ENCODE measurements around the gene TMEM271.

TMEM271 gene

GRCh38 chr4:578451-579443 is 2.7 kb upstream of the TMEM271 start:
- TF ChIP-seq POLR2A (IDR thresholded peaks at IDR 0.05; ENCODE audit: low read depth, low read length): no peak
- DNase-seq (ENCODE audit: insufficient read length, low spot score) (no peak), FAIRE-seq (no peak)

- no peak for TF ChIP-seq POLR2A (IDR thresholded peaks at IDR 0.05; ENCODE audit: low read depth, low read length)
- FAIRE-seq (no peak), DNase-seq (ENCODE audit: insufficient read length, low spot score) (no peak)
These were observed 1.7 kb upstream of the TMEM271 start for GRCh38 chr4:577499-578450.

GRCh38 chr4:576991-577498 is 950 bp upstream of the TMEM271 start:
- FAIRE-seq (no peak), DNase-seq (ENCODE audit: insufficient read length, low spot score) (no peak)
- no peak for TF ChIP-seq POLR2A (IDR thresholded peaks at IDR 0.05; ENCODE audit: low read depth, low read length)

- FAIRE-seq (no peak), DNase-seq (ENCODE audit: insufficient read length, low spot score) (no peak)
- no peak for TF ChIP-seq POLR2A (IDR thresholded peaks at IDR 0.05; ENCODE audit: low read depth, low read length)
These were observed 584 bp downstream of the TMEM271 start for GRCh38 chr4:575281-576141.

- no peak for FAIRE-seq
- TF ChIP-seq POLR2A (IDR thresholded peaks at IDR 0.05; ENCODE audit: low read depth, low read length): no peak
- DNase-seq (ENCODE audit: insufficient read length, low spot score): no peak
These were observed 1.5 kb downstream of the TMEM271 start for GRCh38 chr4:574346-575161.

GRCh38 chr4:573122-573892 is 2.8 kb downstream of the TMEM271 start:
- FAIRE-seq (no peak), DNase-seq (ENCODE audit: insufficient read length, low spot score) (no peak)
- TF ChIP-seq POLR2A (IDR thresholded peaks at IDR 0.05; ENCODE audit: low read depth, low read length): no peak

GRCh38 chr4:572594-572993 is 3.5 kb downstream of the TMEM271 start:
- TF ChIP-seq POLR2A (IDR thresholded peaks at IDR 0.05; ENCODE audit: low read depth, low read length): no peak
- DNase-seq (ENCODE audit: insufficient read length, low spot score) (no peak), FAIRE-seq (no peak)

- FAIRE-seq (no peak), DNase-seq (ENCODE audit: insufficient read length, low spot score) (no peak)
- TF ChIP-seq POLR2A (IDR thresholded peaks at IDR 0.05; ENCODE audit: low read depth, low read length): no peak
These were observed 4.1 kb downstream of the TMEM271 start for GRCh38 chr4:571838-572572.

GRCh38 chr4:570754-571153 is 5.3 kb downstream of the TMEM271 start:
- DNase-seq (ENCODE audit: insufficient read length, low spot score): no peak
- TF ChIP-seq POLR2A (IDR thresholded peaks at IDR 0.05; ENCODE audit: low read depth, low read length): no peak
- FAIRE-seq: no peak

GRCh38 chr4:569958-570667 is 6.0 kb downstream of the TMEM271 start:
- FAIRE-seq (no peak), DNase-seq (ENCODE audit: insufficient read length, low spot score) (no peak)
- TF ChIP-seq POLR2A (IDR thresholded peaks at IDR 0.05; ENCODE audit: low read depth, low read length): no peak
